ENCODE results near the gene BMX.
A peak's percentile ranks its signal among the peaks of the same experiment; 100 is the strongest.

BMX gene

GRCh38 chrX:15576019-15576418 lies 75.4 kb downstream of the BMX start:
- no peak overlapping the region for H3K4me3 ChIP-seq (replicated peaks; ENCODE audit: low read depth, low read length)
- TF ChIP-seq, protein P1, sequence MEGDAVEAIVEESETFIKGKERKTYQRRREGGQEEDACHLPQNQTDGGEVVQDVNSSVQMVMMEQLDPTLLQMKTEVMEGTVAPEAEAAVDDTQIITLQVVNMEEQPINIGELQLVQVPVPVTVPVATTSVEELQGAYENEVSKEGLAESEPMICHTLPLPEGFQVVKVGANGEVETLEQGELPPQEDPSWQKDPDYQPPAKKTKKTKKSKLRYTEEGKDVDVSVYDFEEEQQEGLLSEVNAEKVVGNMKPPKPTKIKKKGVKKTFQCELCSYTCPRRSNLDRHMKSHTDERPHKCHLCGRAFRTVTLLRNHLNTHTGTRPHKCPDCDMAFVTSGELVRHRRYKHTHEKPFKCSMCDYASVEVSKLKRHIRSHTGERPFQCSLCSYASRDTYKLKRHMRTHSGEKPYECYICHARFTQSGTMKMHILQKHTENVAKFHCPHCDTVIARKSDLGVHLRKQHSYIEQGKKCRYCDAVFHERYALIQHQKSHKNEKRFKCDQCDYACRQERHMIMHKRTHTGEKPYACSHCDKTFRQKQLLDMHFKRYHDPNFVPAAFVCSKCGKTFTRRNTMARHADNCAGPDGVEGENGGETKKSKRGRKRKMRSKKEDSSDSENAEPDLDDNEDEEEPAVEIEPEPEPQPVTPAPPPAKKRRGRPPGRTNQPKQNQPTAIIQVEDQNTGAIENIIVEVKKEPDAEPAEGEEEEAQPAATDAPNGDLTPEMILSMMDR (IDR thresholded peaks at IDR 0.05; ENCODE audit: low read length, missing control alignments), result no peak
- no peak for DNase-seq (ENCODE audit: low read depth)

DNA sequence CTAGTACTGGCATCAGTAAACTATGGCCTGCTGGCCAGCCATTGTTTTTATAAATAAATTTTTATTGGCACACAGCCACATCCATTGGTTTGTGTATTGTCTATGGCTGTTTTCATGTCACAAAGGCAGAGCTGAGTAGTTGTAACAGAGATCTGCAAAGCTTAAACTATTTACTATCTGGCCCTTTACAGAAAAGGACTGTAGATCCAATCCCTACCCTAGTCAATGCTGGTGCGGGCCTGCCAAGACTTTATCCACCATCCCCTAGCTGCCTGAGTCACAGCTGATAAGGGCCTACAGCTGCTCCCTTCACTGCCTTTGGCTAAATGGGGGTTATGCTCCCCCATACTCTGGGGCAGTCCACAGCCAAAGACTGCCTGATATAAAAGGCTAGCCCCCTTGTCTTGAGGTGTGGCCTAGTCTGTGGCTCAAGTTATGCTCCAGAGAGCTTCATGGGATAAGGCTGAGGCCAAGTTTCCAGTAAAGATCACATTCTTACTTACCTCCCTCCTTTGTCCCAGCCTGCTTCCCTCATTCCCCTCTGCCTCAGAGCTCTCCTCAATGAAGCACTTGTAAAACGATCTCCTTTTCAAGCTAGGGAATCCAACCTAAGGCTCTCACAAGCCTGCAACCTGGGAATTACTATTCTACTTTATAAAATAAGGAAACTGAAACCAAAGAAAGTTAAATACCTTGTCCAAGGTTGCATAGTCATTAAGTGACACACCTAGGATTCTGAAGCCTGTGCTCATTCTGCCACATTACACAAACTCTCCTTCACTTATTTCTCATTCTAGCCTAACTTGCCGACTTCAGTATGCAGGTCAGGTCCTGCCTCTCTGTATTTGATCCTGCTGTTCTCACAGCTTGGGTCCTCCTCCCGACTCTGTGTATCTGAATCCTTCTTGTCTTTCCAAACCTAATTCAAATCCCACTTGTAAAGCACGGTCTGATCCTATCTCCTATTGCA lies 79.5 kb downstream of the BMX start:
- DNase-seq (ENCODE audit: low read depth), result peak; percentile 81

DNA sequence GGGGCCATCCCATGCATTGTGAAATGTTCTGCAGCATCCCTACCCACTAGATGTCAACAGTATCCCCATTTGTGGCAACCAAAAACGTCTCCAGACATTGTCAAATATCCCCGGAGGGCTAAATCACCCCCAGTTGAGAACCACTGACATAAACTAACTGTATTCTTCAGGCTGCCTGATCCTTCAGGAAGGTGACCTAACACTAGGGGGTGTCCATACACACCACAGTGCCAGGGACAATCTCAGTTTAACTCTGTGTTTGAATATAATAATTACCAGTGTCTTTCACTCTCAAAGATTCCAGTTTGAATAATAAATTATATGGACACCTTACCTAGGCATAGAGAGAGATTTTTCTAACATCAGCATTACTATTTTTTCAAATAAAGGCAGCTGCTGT lies 93.8 kb downstream of the BMX start:
- TF ChIP-seq, protein P1 (IDR thresholded peaks at IDR 0.05; ENCODE audit: low read length, missing control alignments), result no peak
- DNase-seq (ENCODE audit: low read depth), result no peak
- no peak overlapping the region for H3K4me3 ChIP-seq (replicated peaks; ENCODE audit: low read depth, low read length)

More for the DNA sequence above, 79.5 kb downstream of the BMX start:
- H3K4me3 ChIP-seq (replicated peaks; ENCODE audit: low read depth, low read length), result no peak overlapping the region
- TF ChIP-seq, protein P1 (IDR thresholded peaks at IDR 0.05; ENCODE audit: low read length, missing control alignments), result no peak

- no peak overlapping the region for H3K4me3 ChIP-seq (replicated peaks; ENCODE audit: low read depth, low read length)
- DNase-seq (ENCODE audit: low read depth), result no peak
- TF ChIP-seq, protein P1 (IDR thresholded peaks at IDR 0.05; ENCODE audit: low read length, missing control alignments), result no peak
Measured at GRCh38 chrX:15598026-15598425, 97.4 kb downstream of the BMX start.

- no peak for DNase-seq (ENCODE audit: low read depth)
- TF ChIP-seq, protein P1 (IDR thresholded peaks at IDR 0.05; ENCODE audit: low read length, missing control alignments), result no peak
Measured at GRCh38 chrX:15599461-15599860, 98.9 kb downstream of the BMX start.

DNA sequence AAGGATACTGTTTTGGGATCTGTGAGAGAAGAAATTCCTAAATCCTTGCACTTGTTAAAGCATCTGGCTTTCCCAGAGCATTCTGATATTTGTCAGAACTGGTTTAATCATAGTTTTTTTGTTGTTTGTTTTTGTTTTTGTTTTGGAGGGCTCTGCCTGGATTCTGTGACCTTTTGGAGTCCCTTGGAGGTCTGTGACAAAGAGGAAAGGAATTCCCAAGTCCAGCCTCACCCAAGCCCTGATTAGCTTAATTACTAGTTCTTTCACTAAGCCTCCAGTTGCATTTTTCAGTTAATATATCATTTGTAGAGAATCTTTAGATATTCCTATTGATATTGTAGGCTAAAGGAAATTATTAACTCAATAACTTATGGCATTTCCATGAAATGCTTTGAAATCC lies 99.4 kb downstream of the BMX start:
- TF ChIP-seq, protein P1 (IDR thresholded peaks at IDR 0.05; ENCODE audit: low read length, missing control alignments), result no peak
- no peak for DNase-seq (ENCODE audit: low read depth)
- H3K4me3 ChIP-seq (replicated peaks; ENCODE audit: low read depth, low read length), result no peak overlapping the region

More at GRCh38 chrX:15599461-15599860, 98.9 kb downstream of the BMX start:
- H3K4me3 ChIP-seq (replicated peaks; ENCODE audit: low read depth, low read length), result no peak overlapping the region

Measured in fibroblast of pulmonary artery (primary cell).